K562 (cell line): Measurements from ENCODE around the gene OOSP2.

ENCODE experiments used
- COPS2 ChIP-seq: fragments of 450-650 bp; conservative IDR thresholded peaks from 2 replicates; pipeline ENCODE4 v1.6.1; 2016; ENCODE audit warnings: mild to moderate bottlenecking, moderate library complexity
- GATAD2A ChIP-seq: fragments of 450-650 bp; IDR thresholded peaks from 2 replicates; pipeline ENCODE4 v1.6.1; 2017
- IRF1 ChIP-seq: sonication (generic); formaldehyde crosslinking; IDR thresholded peaks from 2 replicates; pipeline ENCODE4 v1.8.0; 2022; ENCODE audit warnings: missing genetic modification reagents, mild to moderate bottlenecking, borderline replicate concordance
- KDM4B ChIP-seq, 2 experiments: fragments of 450-650 bp in 1 of 2; sonication (generic) in 1 of 2; IDR thresholded peaks; 2 replicates each; pipeline ENCODE4 v1.6.1; 2016 to 2017; ENCODE audit warnings: borderline replicate concordance in 2 of 2, antibody characterized with exemption in 1 of 2, low read depth in 1 of 2, mild to moderate bottlenecking in 1 of 2
- PHF8 ChIP-seq: fragments of 200-600 bp; sonication (generic); IDR thresholded peaks from 2 replicates; pipeline ENCODE4 v1.6.1; 2012; ENCODE audit warnings: mixed run types, mild to moderate bottlenecking, inconsistent platforms, low read length, moderate library complexity, borderline replicate concordance
- POLR2AphosphoS5 ChIP-seq: IDR thresholded peaks from 2 replicates; pipeline ENCODE4 v1.6.1; 2011; ENCODE audit warnings: mild to moderate bottlenecking, low read depth, low read length, moderate library complexity; ENCODE audit not compliant: control insufficient read depth, insufficient read depth
- RFX5 ChIP-seq: IDR thresholded peaks from 2 replicates; pipeline ENCODE4 v1.6.1; 2011; ENCODE audit warnings: low read depth, mild to moderate bottlenecking, improper control_type of control experiment, low read length
- SOX6 ChIP-seq: fragments of 450-650 bp; IDR thresholded peaks from 2 replicates; pipeline ENCODE4 v1.6.1; 2014; ENCODE audit warnings: mild to moderate bottlenecking
- ZC3H4 ChIP-seq: sonication (generic); formaldehyde crosslinking; IDR thresholded peaks from 2 replicates; pipeline ENCODE4 v1.9.0; 2021; ENCODE audit warnings: missing genetic modification reagents, borderline replicate concordance
- ZFP36 ChIP-seq: fragments of 150-350 bp; IDR thresholded peaks from 2 replicates; pipeline ENCODE4 v1.6.1; 2018; ENCODE audit warnings: low read length, low read depth; ENCODE audit not compliant: partially characterized antibody
- ZNF121 ChIP-seq: sonication (generic); formaldehyde crosslinking; conservative IDR thresholded peaks from 2 replicates; pipeline ENCODE4 v1.8.0; 2022; ENCODE audit warnings: missing genetic modification reagents
- ZNF174 ChIP-seq: fragments of 250-450 bp; sonication (Bioruptor Pico); IDR thresholded peaks from 2 replicates; pipeline ENCODE4 v1.4.0; 2020; ENCODE audit warnings: mild to moderate bottlenecking
- TF ChIP-seq, protein P1 (sequence below), 3 experiments: IDR thresholded peaks in 2 of 3; conservative IDR thresholded peaks in 1 of 3; 2 replicates each; pipeline ENCODE4 v1.5.1; 2011 to 2012; ENCODE audit warnings: low read length in 3 of 3, mild to moderate bottlenecking in 3 of 3, control low read depth in 2 of 3, improper control_type of control experiment in 1 of 3, inconsistent platforms in 1 of 3, low read depth in 1 of 3, mixed read lengths in 1 of 3, moderate library complexity in 1 of 3; ENCODE audit not compliant: insufficient read depth in 2 of 3
- TF ChIP-seq, protein P2 (sequence below): sonication (generic); formaldehyde crosslinking; IDR thresholded peaks from 2 replicates; pipeline ENCODE4 v1.8.1; 2022; ENCODE audit warnings: missing genetic modification reagents

DNA sequence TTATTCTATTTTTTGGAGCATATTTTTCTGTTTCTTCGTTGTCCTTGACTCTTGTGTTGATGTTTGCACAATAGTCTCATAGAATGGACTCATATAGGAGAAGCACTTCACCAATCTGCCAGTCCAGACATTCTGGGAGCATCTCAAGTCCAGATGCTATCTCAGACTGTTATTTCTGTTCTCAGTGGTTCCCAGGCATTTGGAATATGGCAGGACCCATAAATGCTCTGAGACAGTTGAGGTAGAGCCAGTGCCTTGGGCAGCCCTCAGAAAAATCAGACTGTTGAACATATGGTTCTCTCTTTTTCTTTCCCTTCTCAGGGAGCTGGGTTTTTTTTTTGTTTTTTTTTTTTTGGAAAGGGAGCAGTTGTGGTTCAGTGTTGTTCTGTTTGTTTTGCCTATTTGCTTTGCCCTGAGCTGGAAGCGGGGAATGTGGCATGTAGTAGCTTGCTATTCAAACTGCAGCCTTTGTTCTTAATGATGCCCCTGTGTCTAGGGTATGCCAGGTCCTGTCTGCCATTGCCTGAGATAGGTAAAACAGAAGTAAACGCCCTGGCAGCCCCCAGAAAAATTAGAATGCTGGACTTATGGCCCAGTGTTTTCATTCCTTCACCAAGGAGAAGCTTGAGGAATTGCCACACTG, 44.5 kb downstream of the OOSP2 start:
- TF ChIP-seq, protein P1, sequence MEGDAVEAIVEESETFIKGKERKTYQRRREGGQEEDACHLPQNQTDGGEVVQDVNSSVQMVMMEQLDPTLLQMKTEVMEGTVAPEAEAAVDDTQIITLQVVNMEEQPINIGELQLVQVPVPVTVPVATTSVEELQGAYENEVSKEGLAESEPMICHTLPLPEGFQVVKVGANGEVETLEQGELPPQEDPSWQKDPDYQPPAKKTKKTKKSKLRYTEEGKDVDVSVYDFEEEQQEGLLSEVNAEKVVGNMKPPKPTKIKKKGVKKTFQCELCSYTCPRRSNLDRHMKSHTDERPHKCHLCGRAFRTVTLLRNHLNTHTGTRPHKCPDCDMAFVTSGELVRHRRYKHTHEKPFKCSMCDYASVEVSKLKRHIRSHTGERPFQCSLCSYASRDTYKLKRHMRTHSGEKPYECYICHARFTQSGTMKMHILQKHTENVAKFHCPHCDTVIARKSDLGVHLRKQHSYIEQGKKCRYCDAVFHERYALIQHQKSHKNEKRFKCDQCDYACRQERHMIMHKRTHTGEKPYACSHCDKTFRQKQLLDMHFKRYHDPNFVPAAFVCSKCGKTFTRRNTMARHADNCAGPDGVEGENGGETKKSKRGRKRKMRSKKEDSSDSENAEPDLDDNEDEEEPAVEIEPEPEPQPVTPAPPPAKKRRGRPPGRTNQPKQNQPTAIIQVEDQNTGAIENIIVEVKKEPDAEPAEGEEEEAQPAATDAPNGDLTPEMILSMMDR (IDR thresholded peaks at IDR 0.05 in 2 of 3, conservative IDR thresholded peaks at IDR 0.05 in 1 of 3; ENCODE audit: insufficient read depth in 2 of 3, low read depth in 1 of 3, low read length in 3 of 3) = no peak
- TF ChIP-seq SOX6 (no peak), ZC3H4 (CRISPR knock-in tag) (no peak), POLR2AphosphoS5 (no peak), KDM4B (IDR thresholded peaks at IDR 0.05; ENCODE audit: borderline replicate concordance in 2 of 2, low read depth in 1 of 2) (no peak), PHF8 (no peak), COPS2 (no peak), ZNF174 (no peak), IRF1 (CRISPR knock-in tag) (no peak), RFX5 (no peak), ZFP36 (no peak), GATAD2A (no peak), ZNF121 (CRISPR knock-in tag) (no peak)
- TF ChIP-seq, protein P2, sequence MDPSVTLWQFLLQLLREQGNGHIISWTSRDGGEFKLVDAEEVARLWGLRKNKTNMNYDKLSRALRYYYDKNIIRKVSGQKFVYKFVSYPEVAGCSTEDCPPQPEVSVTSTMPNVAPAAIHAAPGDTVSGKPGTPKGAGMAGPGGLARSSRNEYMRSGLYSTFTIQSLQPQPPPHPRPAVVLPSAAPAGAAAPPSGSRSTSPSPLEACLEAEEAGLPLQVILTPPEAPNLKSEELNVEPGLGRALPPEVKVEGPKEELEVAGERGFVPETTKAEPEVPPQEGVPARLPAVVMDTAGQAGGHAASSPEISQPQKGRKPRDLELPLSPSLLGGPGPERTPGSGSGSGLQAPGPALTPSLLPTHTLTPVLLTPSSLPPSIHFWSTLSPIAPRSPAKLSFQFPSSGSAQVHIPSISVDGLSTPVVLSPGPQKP (CRISPR knock-in tag) = no peak
